HUES48 (cell line): ENCODE data around the gene ITGAV.

Source experiments
- H3K27ac ChIP-seq: one replicate; pipeline ENCODE4 v1.7.0; 2013; ENCODE audit warnings: low read depth, low read length, inconsistent platforms
- H3K27me3 ChIP-seq: 2 replicates; pipeline ENCODE4 v1.6.1; 2013; ENCODE audit warnings: mild to moderate bottlenecking, low read length; ENCODE audit not compliant: control insufficient read depth, insufficient read depth
- H3K36me3 ChIP-seq: 2 replicates; pipeline ENCODE4 v1.6.1; 2013; ENCODE audit warnings: low read length; ENCODE audit not compliant: control insufficient read depth, insufficient read depth
- H3K4me1 ChIP-seq: 2 replicates; pipeline ENCODE4 v1.6.1; 2013; ENCODE audit warnings: mild to moderate bottlenecking, low read length; ENCODE audit not compliant: control insufficient read depth, insufficient read depth
- H3K4me3 ChIP-seq: 2 replicates; pipeline ENCODE4 v1.5.1; 2013; ENCODE audit warnings: mild to moderate bottlenecking, low read depth, low read length
- H3K9ac ChIP-seq: 2 replicates; pipeline ENCODE4 v1.6.1; 2013; ENCODE audit warnings: mild to moderate bottlenecking, low read depth, low read length, moderate library complexity
- H3K9me3 ChIP-seq: 2 replicates; pipeline ENCODE4 v1.6.1; 2013; ENCODE audit warnings: low read length; ENCODE audit not compliant: control insufficient read depth, insufficient read depth

The ITGAV gene

DNA sequence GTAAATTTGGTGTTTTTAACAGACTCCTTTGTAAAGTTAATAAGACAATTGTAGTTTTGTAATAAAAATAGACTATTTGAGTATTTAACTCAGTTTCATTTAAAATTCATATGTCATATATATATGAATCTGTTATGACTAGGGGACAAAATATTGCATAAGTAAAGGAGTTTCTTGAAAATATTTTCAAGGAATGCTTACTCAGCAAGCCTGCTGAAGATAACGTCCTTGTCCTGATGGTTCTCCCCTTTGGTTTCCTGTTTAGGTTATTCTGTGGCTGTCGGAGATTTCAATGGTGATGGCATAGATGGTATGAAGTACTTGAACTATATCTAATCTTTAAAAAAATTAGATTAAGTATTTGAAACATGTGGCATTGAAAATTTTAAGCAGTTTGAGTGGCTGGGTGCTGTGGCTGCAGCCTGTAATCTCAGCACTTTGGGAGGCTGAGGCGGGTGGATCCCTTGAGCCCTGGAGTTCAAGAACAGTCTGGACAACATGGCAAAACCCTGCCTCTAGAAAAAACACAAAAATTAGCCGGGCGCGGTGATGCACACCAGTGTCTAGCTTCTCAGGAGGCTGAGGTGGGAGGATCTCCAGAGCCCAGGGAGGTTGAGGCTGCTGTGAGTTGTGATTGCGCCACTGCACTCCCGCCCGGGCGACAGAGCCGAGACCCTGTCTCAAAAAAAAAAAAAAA is 47.1 kb downstream of the ITGAV start:
- Histone ChIP-seq H3K4me3 (no peak overlapping the region), H3K27ac (no peak overlapping the region), H3K9ac (no peak overlapping the region), H3K36me3 (peaks cover 27% of the 10 kb centered on the region), H3K9me3 (no peaks in the 10 kb centered on the region), H3K4me1 (0 out of 2 replicates have a peak, but pooled peaks cover 2% of the 10 kb centered on the region), H3K27me3 (no peaks in the 10 kb centered on the region)

DNA sequence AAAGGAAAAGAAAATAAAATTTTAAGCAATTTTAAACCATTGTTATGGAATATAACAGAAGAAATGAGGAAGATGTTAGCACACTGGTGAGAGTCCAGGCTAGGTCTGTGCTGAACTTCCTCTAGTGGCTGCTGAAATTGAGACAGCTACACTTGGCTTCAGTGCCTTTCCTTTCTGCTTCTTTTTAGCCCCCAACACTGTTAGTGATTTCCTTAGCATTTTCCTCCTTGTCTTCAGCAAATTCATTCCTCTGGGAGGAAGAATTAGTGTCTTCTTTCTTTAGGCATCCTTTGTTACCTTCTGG is 47.6 kb downstream of the ITGAV start:
- Histone ChIP-seq H3K9ac (no peak overlapping the region), H3K4me1 (0 out of 2 replicates have a peak, but pooled peaks cover 2% of the 10 kb centered on the region), H3K27me3 (no peaks in the 10 kb centered on the region), H3K27ac (no peak overlapping the region), H3K9me3 (no peaks in the 10 kb centered on the region), H3K36me3 (peaks cover 32% of the 10 kb centered on the region), H3K4me3 (no peak overlapping the region)

DNA sequence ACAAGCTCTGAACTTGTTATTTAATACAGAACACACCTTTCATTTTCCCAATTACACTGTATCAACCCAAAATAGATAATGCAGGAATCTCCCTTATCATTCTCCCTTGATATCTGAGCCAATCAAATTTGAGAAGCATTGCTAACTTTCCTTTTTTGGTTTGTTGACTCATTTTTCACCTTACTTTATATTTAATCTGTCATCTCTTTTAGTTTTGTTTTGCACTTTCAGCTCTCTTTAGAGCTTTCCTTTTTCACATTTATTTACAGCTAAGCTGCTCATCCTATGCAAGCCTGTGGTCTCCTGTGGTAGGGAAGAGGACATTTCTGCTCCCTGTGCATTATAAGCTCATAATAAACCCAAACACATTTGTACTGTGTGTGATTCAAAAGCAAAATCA is 50.1 kb downstream of the ITGAV start:
- no peaks in the 10 kb centered on the region for H3K27me3 ChIP-seq
- H3K9me3 ChIP-seq: no peaks in the 10 kb centered on the region
- no peak overlapping the region for H3K27ac ChIP-seq
- H3K4me1 ChIP-seq: 0 out of 2 replicates have a peak, but pooled peaks cover 2% of the 10 kb centered on the region
- no peak overlapping the region for H3K9ac ChIP-seq
- H3K36me3 ChIP-seq: peaks cover 48% of the 10 kb centered on the region
- H3K4me3 ChIP-seq: no peak overlapping the region

DNA sequence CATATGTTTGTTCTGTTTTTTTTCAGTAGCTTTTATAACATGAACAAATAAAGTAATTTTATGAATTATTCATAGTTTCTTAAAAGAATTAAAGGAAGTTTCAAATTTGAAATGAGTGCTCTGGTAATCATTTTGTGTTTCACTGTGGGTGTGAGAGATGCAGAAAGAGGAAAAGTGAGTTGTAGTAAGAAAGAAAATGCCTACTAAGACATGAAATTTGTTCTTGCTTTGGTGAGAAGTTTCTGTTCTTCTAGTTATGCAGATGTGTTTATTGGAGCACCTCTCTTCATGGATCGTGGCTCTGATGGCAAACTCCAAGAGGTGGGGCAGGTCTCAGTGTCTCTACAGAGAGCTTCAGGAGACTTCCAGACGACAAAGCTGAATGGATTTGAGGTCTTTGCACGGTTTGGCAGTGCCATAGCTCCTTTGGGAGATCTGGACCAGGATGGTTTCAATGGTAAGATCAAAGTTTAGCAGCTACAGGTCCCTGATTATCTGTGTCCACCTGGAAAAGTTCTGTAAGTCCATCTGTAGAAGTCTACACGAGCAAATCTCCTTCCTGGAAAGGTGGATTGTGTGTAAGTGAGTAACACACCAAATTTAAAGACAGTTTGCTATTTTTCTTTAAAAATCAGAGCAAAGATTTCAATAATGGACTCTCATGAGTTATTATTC is 51.4 kb downstream of the ITGAV start:
- Histone ChIP-seq H3K9me3 (no peaks in the 10 kb centered on the region), H3K27ac (no peak overlapping the region), H3K36me3 (peaks cover 48% of the 10 kb centered on the region), H3K4me3 (no peak overlapping the region), H3K27me3 (no peaks in the 10 kb centered on the region), H3K4me1 (0 out of 2 replicates have a peak, but pooled peaks cover 2% of the 10 kb centered on the region), H3K9ac (no peak overlapping the region)

DNA sequence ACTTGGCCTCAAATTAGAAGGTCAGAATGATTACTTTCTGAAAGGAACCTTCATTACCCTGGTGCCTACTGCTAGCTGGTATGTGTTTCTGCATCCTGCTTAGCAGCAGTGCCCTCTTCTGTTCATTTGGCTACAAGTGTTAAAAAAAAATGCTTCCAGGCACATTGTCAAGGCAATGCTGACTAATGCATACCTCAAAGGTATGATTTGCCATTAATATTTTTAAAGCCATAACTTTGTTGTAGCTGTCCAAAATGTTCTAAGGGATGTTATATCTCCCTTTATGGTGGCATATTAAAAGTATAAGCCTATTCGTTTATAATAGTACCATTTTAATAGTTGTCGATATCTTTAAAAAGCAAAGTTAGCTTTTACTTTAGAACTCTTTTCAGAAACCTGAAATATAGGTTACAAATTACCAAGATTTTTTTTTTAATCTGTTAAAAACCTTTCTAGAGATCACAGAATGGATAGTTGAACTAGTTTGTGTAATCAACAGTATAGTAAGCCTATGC is 52.0 kb downstream of the ITGAV start:
- H3K27ac ChIP-seq: no peak overlapping the region
- no peaks in the 10 kb centered on the region for H3K27me3 ChIP-seq
- H3K9ac ChIP-seq: no peak overlapping the region
- H3K4me1 ChIP-seq: 0 out of 2 replicates have a peak, but pooled peaks cover 2% of the 10 kb centered on the region
- H3K4me3 ChIP-seq: no peak overlapping the region
- peaks cover 51% of the 10 kb centered on the region for H3K36me3 ChIP-seq
- no peaks in the 10 kb centered on the region for H3K9me3 ChIP-seq

DNA sequence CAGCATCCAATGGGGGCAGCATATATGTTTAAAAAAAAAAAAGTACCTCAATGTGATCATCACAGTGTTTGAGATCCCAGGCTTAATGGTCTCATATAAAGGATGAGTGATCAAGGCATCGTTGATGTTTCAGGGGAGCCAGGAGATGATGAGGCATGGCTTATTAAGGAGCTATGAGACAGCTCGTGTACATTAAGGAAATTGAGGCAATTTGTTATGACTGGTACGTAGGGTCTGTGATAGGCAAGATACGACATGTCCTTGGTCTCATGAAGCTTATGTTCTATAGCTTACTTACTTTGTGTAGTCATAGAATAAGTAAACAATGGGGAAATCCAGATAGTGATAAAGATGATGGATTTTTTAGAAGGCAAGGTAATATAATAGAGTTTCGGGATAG is 54.9 kb downstream of the ITGAV start:
- no peaks in the 10 kb centered on the region for H3K4me1 ChIP-seq
- no peak overlapping the region for H3K27ac ChIP-seq
- no peak overlapping the region for H3K9ac ChIP-seq
- no peaks in the 10 kb centered on the region for H3K27me3 ChIP-seq
- no peak overlapping the region for H3K4me3 ChIP-seq
- H3K9me3 ChIP-seq: no peaks in the 10 kb centered on the region
- H3K36me3 ChIP-seq: peaks cover 56% of the 10 kb centered on the region

DNA sequence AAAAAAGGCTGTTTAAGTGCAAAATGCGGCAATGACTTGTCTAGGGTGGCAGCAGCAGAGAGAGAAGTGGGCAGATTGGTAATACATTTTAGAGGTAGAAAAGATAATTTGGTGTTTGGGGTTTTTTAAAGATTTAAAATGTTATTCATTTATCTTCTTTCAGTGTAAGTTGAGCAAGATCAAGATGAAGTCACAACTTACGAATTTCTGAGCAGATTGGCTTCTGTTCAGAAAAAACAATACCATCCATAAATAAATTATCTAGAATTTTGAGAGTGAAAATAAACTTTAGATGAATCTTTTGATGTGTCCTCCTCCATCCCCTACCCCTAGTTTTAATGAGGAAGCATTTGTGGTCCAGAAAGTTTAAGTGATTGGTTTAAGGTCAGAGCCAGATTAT is 56.1 kb downstream of the ITGAV start:
- Histone ChIP-seq H3K36me3 (peaks cover 55% of the 10 kb centered on the region), H3K9me3 (no peaks in the 10 kb centered on the region), H3K4me3 (no peak overlapping the region), H3K27ac (no peak overlapping the region), H3K4me1 (no peaks in the 10 kb centered on the region), H3K9ac (no peak overlapping the region), H3K27me3 (no peaks in the 10 kb centered on the region)

DNA sequence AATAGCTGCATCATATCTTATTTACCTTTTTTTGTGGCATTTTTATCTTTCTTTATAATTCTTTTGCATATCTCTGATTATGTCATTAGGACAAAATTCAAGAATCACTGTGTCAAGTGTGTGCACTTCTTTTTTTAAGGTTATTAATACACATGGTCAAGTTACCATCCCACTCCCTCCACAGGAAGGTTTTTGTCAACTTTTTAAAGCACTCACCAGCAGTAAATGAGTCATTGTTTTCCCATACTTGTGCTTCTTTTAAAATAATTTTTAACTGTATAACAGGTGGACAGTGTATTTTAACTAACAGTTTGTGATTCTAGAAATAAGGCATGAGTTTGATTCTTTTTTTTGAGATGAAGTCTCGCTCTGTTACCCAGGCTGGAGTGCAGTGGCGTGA is 58.3 kb downstream of the ITGAV start:
- H3K36me3 ChIP-seq: peaks cover 41% of the 10 kb centered on the region
- no peaks in the 10 kb centered on the region for H3K4me1 ChIP-seq
- H3K9me3 ChIP-seq: no peaks in the 10 kb centered on the region
- no peaks in the 10 kb centered on the region for H3K27me3 ChIP-seq
- no peak overlapping the region for H3K9ac ChIP-seq
- no peak overlapping the region for H3K4me3 ChIP-seq
- H3K27ac ChIP-seq: no peak overlapping the region

DNA sequence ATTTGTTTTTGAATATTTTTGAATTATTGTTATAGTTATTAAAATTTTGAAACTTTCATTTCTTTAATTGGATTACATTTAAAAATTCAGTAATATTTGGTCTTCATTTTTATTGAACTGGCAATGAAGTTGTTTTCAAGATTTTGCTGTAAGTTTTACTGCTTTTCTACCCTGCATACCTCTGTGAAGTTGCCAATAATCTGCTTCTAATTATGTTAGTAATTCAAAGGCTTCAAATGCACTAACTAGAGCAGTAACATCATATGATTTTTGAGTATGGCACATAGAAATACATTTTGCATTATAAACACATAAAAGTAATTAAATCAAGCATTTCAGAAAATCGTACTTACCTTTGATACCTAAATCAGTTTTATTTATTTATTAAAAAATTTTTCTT is 63.7 kb downstream of the ITGAV start:
- Histone ChIP-seq H3K4me3 (no peak overlapping the region), H3K27ac (no peak overlapping the region), H3K9me3 (no peaks in the 10 kb centered on the region), H3K27me3 (no peaks in the 10 kb centered on the region), H3K4me1 (no peaks in the 10 kb centered on the region), H3K36me3 (peaks cover 36% of the 10 kb centered on the region), H3K9ac (no peak overlapping the region)

DNA sequence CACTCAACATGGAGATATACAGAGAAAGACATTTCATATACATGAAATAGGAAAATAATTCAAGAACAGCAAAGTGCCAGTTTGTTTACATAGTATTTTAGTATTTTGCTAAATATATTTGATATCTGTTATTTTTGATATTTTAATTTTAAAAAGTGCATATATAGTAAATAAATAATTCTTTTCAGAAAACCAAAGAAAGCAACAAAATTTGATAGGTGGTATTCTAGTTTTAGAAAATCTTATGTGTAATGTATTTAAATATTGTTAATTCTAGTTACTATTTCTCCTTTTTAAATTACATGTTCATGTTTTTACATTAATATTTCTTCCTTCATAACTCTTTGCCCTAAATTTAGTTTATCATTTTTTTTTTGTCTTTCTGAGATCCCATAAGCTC is 69.5 kb downstream of the ITGAV start:
- H3K9ac ChIP-seq: no peak overlapping the region

DNA sequence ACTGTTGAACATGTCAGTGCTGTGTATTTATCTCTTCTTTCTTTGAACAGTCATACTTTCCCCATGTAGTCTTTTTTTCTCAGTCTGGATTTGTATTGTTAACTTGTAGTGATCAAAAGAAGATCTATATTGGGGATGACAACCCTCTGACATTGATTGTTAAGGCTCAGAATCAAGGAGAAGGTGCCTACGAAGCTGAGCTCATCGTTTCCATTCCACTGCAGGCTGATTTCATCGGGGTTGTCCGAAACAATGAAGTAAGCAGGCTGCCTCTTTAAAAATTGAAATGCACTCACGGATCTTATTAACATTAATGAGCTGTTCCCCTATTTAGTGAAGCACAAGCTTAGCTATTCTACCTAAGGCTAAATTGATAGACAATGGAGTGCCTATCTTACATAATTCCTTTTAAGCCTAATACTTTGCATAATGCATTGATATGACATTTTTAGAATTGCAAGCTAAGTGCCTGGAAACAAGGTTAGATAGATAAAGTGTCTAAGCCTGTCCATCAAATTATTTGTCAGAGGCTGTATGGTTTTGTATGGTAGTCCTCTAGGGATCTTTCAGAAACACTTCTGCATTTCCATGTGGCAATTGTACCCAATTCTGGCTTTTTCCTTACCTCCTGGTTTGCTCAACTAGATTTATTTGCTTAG is 74.7 kb downstream of the ITGAV start:
- Histone ChIP-seq H3K27ac (no peak overlapping the region), H3K9ac (no peak overlapping the region), H3K4me1 (no peaks in the 10 kb centered on the region), H3K27me3 (no peaks in the 10 kb centered on the region), H3K9me3 (no peaks in the 10 kb centered on the region), H3K36me3 (peaks cover 60% of the 10 kb centered on the region), H3K4me3 (no peak overlapping the region)

More for the DNA sequence above, 69.5 kb downstream of the ITGAV start:
- H3K36me3 ChIP-seq: peaks cover 34% of the 10 kb centered on the region
- H3K9me3 ChIP-seq: no peaks in the 10 kb centered on the region
- no peak overlapping the region for H3K4me3 ChIP-seq
- H3K27ac ChIP-seq: no peak overlapping the region
- H3K4me1 ChIP-seq: no peaks in the 10 kb centered on the region
- H3K27me3 ChIP-seq: no peaks in the 10 kb centered on the region
